Prostate gland (tissue), 2 donors: ENCODE data around the gene RIPK4. TPM values are rescaled to one million over a fixed set of nuclear protein-coding genes. Genes with fewer than 3 reads are reported as not detected.
"Not testable (repeated sequence)": the region's sequence is repeated elsewhere in the genome, so short reads cannot be mapped to it uniquely, and the experiment has no call there.

ENCODE experiments used
- DNase-seq: peaks from one replicate; pipeline ENCODE4 v3.0.0-alpha.2; 2019; ENCODE audit warnings: low spot score
- H3K27ac ChIP-seq, 2 donors: fragments of 200-600 bp; sonication (generic); 2 replicates each; pipeline ENCODE4 v1.5.1; 2017 to 2019
- H3K27me3 ChIP-seq: fragments of 200-600 bp; sonication (generic); replicated peaks from 2 replicates; pipeline ENCODE4 v1.5.1; 2019; ENCODE audit not compliant: insufficient read depth
- H3K36me3 ChIP-seq, 2 donors: fragments of 200-600 bp; sonication (generic); 1 replicate in 1 of 2; 2 replicates in 1 of 2; pipeline versions ENCODE4 v1.5.1 to v1.8.1; 2017 to 2019
- H3K4me1 ChIP-seq: fragments of 200-600 bp; sonication (generic); replicated peaks from 2 replicates; pipeline ENCODE4 v1.5.1; 2019
- H3K4me3 ChIP-seq, 2 donors: fragments of 200-600 bp; sonication (generic); 2 replicates each; pipeline ENCODE4 v1.5.1; 2017 to 2019
- H3K9me3 ChIP-seq: fragments of 200-600 bp; sonication (generic); 2 replicates; pipeline ENCODE4 v1.5.1; 2017
- CTCF ChIP-seq, 4 experiments: fragments of 200-600 bp in 2 of 4; fragments of 450-650 bp in 2 of 4; sonication (generic) in 2 of 4; IDR thresholded peaks; 1 replicate in 3 of 4; 2 replicates in 1 of 4; pipeline ENCODE4 v1.5.1; 2016 to 2019; ENCODE audit warnings: antibody characterized with exemption in 4 of 4, mild to moderate bottlenecking in 2 of 4, moderate library complexity in 2 of 4
- POLR2A ChIP-seq: fragments of 450-650 bp; IDR thresholded peaks from one replicate; pipeline ENCODE4 v1.6.1; 2016; ENCODE audit warnings: antibody characterized with exemption, mild to moderate bottlenecking
- POLR2AphosphoS5 ChIP-seq: sonication (generic); formaldehyde crosslinking; IDR thresholded peaks from one replicate; pipeline ENCODE4 v1.6.1; 2017; ENCODE audit warnings: antibody characterized with exemption
- WGBS: methylation state at CpG from one replicate; pipeline ENCODE4 v1.1.5; 2018; 5-methylcytosine and 5-hydroxymethylcytosine counted together
- intact Hi-C: fragments of 100-400 bp; cut with DNase I; formaldehyde crosslinking; loops from one replicate; pipeline ENCODE4 v1.14.2; 2022
- total RNA-seq, 2 donors: library from RNA; depleted of rRNA; stranded (reverse); fragments of >200 nt; gene quantifications; one replicate each; pipeline ENCODE4 v1.1.0, GENCODE V29; 2016

RIPK4 gene
- total RNA-seq, 2 donors from 2014 or later: 26.9 to 52.6 TPM

GRCh38 chr21:41786509-41786987, 19.7 kb upstream of the RIPK4 start:
- no peaks in the 10 kb centered on the region for H3K4me1 ChIP-seq
- no peaks in the 10 kb centered on the region for H3K9me3 ChIP-seq
- no peaks in the 10 kb centered on the region for H3K27me3 ChIP-seq
- H3K36me3 ChIP-seq: no peaks in the 10 kb centered on the region
- TF ChIP-seq POLR2A (no peak), POLR2AphosphoS5 (peak; percentile 54)
- WGBS: 17% methylated on average over 13 of the region's 13 CpGs
- peak; percentile 57 for DNase-seq
- no peak overlapping the region for H3K4me3 ChIP-seq
- intact Hi-C loops: no loop called here
- peak overlapping the region in 1 of 2 donors; percentile 21 for H3K27ac ChIP-seq

- DNase-seq, H3K36me3 ChIP-seq, H3K4me3 ChIP-seq, H3K27me3 ChIP-seq, H3K9me3 ChIP-seq, H3K27ac ChIP-seq, intact Hi-C loops, H3K4me1 ChIP-seq: not testable (repeated sequence)
- WGBS: 93% methylated on average over 12 of the region's 12 CpGs
These were observed 18.4 kb upstream of the RIPK4 start for GRCh38 chr21:41785262-41785661.

GRCh38 chr21:41784456-41785102, 17.7 kb upstream of the RIPK4 start:
- H3K9me3 ChIP-seq: no peaks in the 10 kb centered on the region
- TF ChIP-seq POLR2AphosphoS5: no peak
- no peak for TF ChIP-seq CTCF (IDR thresholded peaks at IDR 0.05)
- TF ChIP-seq POLR2A: no peak
- H3K27me3 ChIP-seq: no peaks in the 10 kb centered on the region
- no peak overlapping the region for H3K4me3 ChIP-seq
- intact Hi-C loops: loop anchor here (5.0 kb wide), 1 partner anchor 502 kb away; no protein-coding TSS in a partner anchor
- H3K4me1 ChIP-seq: no peaks in the 10 kb centered on the region
- 93% methylated on average over 15 of the region's 15 CpGs for WGBS
- no peaks in the 10 kb centered on the region for H3K36me3 ChIP-seq
- H3K27ac ChIP-seq: peak overlapping the region in 1 of 2 donors; percentile 35
- DNase-seq: no peak

- Histone ChIP-seq H3K27me3 (no peaks in the 10 kb centered on the region), H3K4me3 (no peak overlapping the region), H3K27ac (peak overlapping the region in 1 of 2 donors; percentile 35), H3K36me3 (no peaks in the 10 kb centered on the region), H3K4me1 (no peaks in the 10 kb centered on the region), H3K9me3 (no peaks in the 10 kb centered on the region)
- DNase-seq: peak; percentile 75
- intact Hi-C loops: loop anchor here (5.0 kb wide), 1 partner anchor 501 kb away; no protein-coding TSS in a partner anchor
- 31% methylated on average over 18 of the region's 18 CpGs for WGBS
- TF ChIP-seq CTCF (IDR thresholded peaks at IDR 0.05): no peak
- no peak for TF ChIP-seq POLR2A
- peak; percentile 63 for TF ChIP-seq POLR2AphosphoS5
These were observed 16.8 kb upstream of the RIPK4 start for GRCh38 chr21:41783476-41784180.

- Histone ChIP-seq H3K4me3 (no peak overlapping the region), H3K4me1 (no peaks in the 10 kb centered on the region), H3K27me3 (no peaks in the 10 kb centered on the region), H3K9me3 (no peaks in the 10 kb centered on the region), H3K36me3 (no peaks in the 10 kb centered on the region), H3K27ac (no peak overlapping the region)
- no peak for DNase-seq
- WGBS: 78% methylated on average over 2 of the region's 2 CpGs
- intact Hi-C loops: loop anchor here (5.0 kb wide), 1 partner anchor 499 kb away; no protein-coding TSS in a partner anchor
- TF ChIP-seq POLR2A: no peak
- no peak for TF ChIP-seq CTCF (IDR thresholded peaks at IDR 0.05)
- no peak for TF ChIP-seq POLR2AphosphoS5
These were observed 14.2 kb upstream of the RIPK4 start for GRCh38 chr21:41781050-41781410.
